GM18861 (cell line): ENCODE measurements around the gene HDAC4.

Experiments
- ATAC-seq: cut with Tn5 transposase; IDR thresholded peaks from one replicate; pipeline ENCODE4 v1.9.1; 2021; ENCODE audit not compliant: unreplicated experiment

HDAC4 gene

GRCh38 chr2:239271882-239272281 lies 128.9 kb downstream of the HDAC4 start:
- no peak for ATAC-seq

- no peak for ATAC-seq
Measured at GRCh38 chr2:239271471-239271870, 129.3 kb downstream of the HDAC4 start.

- ATAC-seq = no peak
Measured at GRCh38 chr2:239269916-239270315, 130.9 kb downstream of the HDAC4 start.

DNA sequence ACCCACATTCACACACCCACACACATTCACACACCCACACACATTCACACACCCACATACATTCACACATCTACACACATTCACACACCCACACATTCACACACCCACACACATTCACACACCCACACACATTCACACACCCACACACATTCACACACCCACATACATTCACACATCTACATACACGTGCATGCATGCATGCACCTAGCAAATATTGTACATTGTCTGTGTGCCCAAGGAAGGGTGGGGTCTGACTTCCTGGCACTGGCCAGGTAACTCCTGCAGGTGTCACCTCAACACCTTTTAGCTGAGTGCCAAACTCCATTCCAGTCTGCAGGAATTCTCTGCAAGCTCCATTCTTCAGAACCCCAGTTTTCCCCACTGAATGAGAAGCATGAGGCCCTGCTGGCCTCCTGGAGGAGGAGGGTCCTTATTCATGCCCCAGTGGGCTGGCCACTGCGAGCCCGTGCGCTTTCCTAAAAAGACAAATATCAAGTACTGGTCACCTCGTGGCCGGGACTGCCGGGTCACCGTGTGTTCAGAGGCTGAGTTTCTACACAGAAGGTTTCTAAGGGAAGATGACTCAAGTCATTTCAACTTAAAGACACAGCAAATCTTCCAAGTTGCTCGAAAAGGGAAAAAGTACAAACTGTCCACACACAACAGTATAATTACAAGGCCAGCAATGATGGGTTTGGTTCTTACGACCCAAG lies 131.5 kb downstream of the HDAC4 start:
- no peak for ATAC-seq

GRCh38 chr2:239268549-239268948 lies 132.3 kb downstream of the HDAC4 start:
- no peak for ATAC-seq

GRCh38 chr2:239268082-239268481 lies 132.7 kb downstream of the HDAC4 start:
- no peak for ATAC-seq

DNA sequence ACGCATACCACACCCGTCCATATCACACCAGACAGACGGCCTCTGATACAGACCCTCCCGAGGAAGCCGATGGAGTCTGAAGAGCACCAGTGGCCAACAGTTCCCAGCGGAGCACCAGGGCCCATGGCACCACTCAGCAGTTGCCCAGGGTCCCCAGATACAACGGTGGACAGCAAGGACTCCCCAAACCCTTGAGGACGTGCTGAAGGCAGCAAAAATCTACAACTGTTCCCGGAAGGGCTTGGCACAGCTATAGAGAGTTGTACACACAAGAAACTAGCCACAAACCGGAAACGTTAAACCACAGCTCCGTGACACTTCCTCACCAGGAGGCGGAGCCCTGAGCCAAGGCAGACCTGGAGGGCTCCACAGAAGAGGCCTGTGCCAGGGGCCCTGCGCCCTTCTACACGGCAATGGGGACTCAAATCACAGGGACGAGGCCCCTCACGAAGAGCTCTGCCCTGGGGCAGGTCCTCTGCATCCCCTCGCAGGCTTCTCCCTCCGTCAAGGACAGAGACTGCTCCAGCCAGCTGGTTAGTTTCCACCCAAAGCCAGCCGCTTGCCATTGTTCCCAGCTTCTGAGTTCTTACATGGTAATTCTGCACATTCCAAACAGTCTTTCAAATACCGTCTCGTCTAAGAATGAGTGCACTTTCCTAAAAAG lies 133.4 kb downstream of the HDAC4 start:
- ATAC-seq = peak; percentile 86

DNA sequence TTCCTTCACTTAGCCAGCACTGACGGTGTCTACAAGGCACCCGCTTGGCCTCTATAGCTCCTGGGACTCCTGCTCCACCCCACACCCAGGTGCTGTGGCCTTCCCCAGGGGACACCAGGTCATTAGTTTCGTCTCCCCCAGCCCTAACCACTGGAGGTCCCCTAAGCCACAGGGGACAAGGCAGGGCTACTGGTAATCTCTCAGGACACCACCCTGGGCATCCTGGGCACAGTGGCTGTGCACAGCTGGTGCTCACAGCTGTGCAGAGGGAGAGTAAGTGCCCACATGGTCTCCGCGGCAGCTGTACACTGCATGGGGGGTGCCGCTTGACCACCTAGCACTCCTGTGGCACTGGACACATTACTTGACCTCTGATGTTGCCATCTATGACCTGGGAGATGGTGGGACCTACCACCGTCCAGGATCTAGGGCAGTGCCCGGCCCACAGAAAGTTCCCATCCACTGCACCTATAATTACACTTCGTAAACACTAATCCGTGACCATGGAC lies 134.0 kb downstream of the HDAC4 start:
- no peak for ATAC-seq

DNA sequence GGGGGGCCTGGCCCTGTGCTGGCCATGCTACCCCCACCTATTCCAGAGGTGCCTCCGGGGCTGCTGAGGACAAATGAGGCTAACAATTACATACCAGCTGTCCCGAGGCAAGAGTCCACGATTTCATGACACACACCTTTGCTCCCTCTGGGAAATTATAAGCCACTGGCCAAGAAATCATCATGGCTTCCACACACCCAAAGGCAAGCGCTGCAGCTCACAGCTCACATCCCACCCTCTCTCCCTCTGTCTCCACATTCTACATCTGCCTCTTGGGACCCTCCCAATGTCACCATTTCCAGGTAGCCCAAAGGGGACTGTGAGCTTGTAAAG lies 134.4 kb downstream of the HDAC4 start:
- ATAC-seq = no peak

DNA sequence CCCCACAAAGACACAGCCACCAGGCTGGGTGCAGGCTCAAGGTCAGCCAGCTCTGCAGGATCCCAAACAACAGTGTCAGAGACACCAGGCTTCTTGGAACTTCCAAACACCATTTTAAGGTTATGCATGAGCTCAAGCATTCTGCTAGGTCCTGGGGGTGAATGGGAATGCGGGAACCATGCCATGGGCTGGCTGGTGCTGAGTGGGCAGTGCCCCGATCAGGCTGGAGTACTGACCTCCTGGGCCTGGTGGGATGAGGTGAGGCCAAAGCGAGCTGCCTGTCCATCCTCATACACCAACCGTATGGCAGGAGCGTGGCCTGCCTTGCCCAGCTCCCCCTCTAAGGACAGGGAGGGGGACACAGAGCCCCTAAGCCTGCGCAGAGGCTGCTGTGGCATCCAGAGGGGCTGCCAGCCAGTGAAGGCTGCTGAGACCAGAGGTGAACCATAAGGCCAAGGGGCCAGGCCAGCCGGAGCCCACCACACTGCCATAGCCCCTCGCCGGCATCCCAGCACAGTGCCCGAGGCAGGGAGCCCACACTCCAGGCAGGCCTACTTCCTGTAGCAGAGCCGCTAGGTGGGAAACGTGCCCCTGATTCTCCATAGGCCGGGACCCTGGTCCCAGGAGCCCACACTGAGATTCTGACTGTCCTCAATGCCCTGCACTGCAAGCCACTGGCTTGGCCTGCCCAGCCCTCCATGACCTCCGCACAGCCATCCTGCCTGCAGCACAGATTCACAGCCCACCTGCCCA lies 135.0 kb downstream of the HDAC4 start:
- ATAC-seq = no peak

DNA sequence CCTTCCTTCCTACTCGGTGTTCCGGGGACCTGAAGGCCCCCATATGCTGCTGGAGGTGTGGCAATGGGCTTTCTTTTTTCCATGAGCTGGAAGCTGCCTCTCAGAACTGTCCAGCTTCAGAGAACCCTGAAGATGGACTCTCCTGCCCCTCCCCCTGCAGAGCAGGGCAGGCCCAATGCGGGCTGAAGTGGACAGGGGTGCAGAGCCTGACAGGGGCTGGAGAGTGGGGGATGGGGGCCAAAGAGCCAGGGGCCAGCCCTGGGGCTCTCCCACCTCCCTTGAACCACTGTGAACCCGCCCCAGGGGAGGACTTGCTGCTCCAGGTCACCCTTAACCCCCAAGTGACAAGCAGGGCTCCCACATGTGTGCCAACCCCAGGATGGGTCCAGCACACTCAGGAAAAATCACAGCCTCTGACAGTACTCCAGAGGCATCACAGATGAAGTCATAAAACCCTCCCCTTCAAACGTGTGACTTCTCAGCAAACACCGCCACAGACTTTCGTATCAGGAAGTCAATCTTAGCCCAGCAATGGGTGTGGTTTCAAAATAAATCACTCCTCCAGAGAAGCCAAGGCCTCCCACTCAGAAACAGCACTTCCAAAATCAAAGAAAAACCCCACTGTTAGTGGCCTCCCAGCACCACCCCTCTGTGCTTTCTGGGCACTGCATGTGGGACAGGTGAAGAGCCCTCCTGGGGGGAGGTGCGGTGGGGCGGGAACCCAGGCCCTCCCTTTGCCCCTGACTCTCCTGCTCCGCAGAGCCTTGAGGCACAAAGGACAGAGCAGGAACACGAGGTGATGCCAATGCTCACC lies 135.8 kb downstream of the HDAC4 start:
- ATAC-seq = no peak

GRCh38 chr2:239264492-239264837 lies 136.4 kb downstream of the HDAC4 start:
- no peak for ATAC-seq

DNA sequence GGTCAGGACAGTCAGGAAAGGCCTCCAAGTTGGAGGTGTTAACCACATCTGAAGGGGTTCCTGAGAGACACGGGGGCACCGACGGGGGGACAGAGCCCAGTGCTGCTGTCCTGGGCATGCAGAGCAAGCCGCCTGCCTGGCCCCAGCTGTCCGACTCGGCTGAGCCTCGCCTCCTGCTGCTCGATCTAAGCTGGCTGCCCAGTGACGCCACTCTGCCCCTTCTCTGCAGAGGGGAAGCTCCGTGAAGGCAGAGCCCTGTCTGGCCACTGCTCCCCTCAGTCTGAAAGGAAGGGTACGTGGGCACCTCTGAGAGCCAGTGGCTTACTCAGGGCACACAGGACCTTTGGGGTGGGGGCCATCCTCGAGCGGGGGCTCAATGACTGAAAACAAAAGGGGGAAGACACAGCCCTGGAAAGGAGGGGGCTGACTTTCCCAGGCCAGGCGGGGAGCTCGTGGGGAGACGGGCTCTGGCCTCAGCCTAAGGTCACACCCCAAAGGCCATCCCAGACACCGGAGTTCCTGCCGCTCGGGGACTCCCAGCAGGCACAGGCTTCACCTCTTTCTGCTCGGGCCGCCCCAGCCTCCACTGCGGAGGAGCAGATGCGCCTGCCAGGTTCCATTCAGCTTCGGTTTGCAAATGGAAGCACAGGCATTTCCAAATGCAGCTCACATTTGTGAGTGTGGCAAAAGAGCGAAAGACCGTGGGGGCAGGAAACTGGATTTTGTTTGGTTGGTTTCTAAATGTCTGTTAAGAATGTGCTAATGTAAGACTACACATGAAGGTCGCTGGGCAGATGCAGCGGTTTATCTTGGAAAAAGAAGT lies 136.9 kb downstream of the HDAC4 start:
- ATAC-seq = no peak

- no peak for ATAC-seq
Measured at GRCh38 chr2:239263231-239263630, 137.6 kb downstream of the HDAC4 start.

- ATAC-seq = no peak
Measured at GRCh38 chr2:239262484-239263230, 138.2 kb downstream of the HDAC4 start.

DNA sequence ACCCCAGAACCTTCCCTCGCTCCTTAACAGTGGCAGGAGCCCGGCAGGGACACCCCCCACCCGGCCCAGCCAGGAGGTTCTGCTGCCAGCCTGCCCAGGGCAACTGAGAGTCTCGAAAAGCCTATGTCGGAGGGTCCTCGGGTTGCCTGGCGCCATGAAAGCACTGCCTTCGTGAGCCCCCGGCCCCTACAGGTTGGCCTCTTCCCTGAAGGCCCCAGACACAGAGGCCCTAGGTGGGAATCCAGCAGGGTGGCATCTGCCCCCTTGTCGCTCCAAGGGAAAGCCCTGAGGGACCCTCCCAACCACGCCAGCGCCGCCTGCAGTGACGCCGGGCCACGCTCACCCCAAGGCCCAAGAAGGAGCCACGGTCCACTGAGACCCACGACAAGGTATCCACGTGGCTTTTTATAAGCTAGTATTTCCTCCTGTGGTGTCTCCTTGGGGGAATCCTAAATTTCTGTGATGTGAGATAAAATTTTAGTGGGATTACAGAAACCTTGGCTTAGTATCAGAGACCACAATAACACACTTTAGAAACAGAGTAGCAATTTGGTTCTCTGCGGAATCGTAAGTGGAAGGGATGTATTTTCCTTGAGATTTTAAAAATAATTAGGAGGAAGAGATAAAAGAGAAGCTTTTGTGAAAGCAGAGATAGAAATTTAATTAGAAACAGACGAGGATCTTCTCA lies 138.9 kb downstream of the HDAC4 start:
- ATAC-seq = no peak

- ATAC-seq = no peak
Measured at GRCh38 chr2:239261356-239261755, 139.5 kb downstream of the HDAC4 start.

DNA sequence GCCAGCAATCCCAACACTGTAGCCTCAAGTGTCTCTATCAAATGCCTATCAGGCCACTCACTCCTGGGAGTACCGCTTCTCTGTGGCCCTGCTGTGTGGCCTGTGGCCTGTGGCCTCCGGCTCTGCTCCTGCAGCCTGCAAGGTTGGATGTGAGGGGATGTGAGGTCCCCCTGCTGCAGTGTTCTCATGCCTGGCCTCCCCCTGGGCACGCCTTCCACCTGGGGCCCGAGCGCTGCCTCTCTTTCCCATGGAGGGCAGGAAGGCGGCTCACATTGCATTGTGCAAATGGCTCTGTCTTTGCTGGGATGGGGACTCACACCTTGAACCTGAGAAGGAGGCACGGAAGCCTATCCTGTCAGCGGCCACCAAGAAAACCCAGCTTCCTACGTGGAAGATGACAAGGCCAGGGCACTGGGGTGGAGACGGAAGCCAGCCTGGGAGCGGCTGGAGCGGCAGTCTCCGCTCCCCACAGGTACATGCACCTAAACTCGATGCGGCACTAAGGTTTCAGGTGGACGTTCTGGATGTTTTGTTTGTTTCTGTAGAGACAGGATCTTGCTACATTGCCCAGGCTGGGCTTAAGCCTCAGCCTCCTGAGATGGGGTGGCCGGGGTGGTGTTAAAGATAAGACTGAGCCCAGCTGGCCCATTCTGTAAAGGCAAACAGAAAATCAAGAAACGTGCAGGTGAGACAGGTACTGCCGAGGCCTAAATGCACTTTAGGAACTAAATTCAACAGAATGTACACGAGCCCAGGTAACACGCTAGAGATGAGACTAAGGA lies 140.1 kb downstream of the HDAC4 start:
- no peak for ATAC-seq
